Stimulated activated CD4-positive, alpha-beta T cell treated with anti-CD3 and anti-CD28 coated beads, Interleukin-12 subunit alpha, Interleukin-12 subunit beta, amount 100 ng/mL, for 48 hours (primary cell): Measurements from ENCODE around the gene TBC1D22B.
"Not testable (repeated sequence)": the region's sequence is repeated elsewhere in the genome, so short reads cannot be mapped to it uniquely, and the experiment has no call there.

Experiments used
- DNase-seq, 3 donors: peaks; one replicate each; pipeline ENCODE4 v3.0.0-alpha.2; 2020; ENCODE audit warnings: low read depth in 2 of 3, low spot score in 1 of 3

Gene TBC1D22B

DNA sequence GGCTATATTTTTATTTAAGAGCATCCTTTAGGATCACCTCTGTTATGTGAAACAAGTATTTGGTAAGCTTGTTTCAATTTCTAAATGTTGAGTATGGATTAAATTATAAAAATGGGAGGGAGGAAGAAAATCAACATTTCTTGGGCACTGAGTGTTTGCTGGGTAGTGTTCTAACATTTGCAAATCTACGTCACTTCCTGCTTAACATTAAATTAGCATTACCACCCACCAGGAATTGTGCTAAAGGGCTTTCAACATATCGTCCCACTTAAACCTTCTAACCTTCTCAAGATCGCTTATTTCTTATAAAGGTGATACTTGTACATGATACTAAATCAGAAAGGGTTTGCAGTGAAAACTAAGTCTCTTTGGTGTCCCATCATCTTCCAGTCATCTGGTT, 8.3 kb downstream of the TBC1D22B start:
- DNase-seq = no peak

DNA sequence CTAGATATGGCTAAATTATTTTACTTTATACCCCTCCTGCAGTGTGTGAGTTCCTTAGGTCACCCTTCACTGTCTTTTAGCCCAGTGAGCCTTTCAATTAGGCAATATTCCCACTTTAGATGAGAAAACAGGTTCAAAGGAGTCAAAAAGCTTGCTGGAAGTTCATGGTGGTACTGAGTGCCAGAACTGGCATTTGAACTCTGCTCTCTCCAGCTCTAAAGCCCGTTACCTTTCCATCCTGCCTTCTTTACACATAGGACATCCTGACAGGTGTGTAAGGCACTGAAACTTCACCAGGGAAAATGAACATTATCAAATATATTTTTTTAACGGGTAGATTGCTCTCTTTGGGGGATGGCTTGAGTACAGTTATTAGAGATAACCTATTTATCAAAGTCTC, 11.5 kb downstream of the TBC1D22B start:
- no peak for DNase-seq

DNA sequence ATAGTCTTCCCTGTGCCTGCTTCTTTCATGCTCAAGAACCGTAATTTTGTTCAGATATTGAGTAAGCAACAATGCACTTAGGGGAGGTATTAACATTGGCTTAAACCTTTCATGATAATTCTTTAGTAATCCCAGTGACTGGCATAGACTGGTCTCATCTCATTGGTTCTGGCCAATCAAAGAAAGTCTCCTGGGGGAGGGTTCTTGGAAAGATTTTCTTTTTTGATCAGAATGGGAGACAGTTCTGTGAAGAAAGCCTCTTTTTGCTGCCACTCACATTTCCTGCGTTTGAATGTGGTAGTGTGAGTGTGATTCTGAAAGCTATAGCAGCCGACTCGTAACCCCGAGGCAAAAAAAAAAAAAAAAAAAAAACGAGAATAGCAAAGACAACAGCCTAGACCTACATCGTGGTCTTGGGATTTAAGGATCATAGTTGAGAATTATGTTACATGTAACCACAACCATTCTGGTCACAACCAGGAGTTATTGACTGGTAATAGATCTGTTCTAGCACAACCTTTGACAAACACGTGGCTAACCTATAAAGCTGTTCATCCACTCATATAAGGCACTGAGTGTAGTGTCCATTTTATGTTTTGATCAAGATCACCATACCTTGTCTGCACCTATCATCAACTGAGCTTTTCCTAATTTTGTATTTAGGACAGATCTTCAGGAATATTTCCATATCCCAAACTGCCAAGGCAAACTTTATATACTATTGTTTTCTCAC, 15.4 kb downstream of the TBC1D22B start:
- DNase-seq = no peak

DNA sequence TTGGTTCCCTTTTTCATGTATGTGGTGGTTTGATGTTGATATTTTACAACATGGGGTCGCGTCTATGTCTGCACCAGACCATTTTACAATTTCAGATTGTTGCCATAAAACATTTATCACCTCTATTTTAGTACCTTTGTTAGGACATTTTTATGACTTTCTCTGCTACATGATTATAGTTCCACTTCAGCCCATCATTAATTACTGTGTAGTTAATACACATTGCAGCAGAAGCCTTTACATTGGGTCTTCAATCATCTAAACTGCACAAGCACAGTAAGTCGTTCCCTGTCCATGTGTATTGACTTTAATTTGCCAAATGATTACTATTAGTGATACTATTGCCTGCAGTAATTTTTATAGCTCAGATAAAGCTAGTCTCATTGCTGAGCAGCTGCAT, 16.1 kb downstream of the TBC1D22B start:
- no peak for DNase-seq

DNA sequence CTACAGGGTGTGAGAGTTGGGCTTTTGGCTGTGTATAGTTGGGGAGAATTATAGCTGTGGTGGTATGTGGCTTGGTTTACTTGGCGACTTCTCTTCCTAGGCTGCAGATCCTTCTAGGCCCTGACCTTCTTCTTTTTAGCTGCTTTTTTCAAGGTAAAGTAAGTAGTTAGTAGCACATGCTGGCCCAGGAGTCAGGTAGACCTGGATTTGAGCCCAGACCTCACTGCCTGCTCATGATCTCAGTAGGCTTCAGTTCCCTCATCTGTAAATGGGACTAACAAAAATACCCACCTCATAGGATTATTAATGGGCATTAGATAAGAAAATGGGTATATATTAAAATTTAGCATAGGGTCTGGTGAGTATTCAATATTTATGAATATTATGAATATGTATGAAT, 17.8 kb downstream of the TBC1D22B start:
- no peak for DNase-seq

DNA sequence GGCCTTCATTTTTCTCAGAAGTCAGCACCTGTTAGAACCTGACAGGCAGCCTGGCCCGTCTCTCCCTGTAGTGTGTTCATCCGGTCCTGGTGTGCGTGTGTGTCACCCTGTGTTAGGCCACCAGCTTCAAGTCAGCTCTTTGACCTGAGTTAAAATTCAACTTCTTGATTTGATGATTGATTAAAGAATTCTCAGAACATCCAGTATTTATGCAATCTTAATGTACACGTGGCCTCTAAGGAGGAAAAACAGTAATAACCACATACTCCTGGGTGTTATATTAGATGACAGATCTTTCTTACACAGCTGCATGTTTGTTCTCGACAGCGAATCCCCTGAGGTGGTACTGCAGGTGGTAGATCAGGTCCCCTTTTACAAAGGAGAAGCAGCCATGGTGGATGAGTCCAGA, 19.4 kb downstream of the TBC1D22B start:
- DNase-seq = no peak

DNA sequence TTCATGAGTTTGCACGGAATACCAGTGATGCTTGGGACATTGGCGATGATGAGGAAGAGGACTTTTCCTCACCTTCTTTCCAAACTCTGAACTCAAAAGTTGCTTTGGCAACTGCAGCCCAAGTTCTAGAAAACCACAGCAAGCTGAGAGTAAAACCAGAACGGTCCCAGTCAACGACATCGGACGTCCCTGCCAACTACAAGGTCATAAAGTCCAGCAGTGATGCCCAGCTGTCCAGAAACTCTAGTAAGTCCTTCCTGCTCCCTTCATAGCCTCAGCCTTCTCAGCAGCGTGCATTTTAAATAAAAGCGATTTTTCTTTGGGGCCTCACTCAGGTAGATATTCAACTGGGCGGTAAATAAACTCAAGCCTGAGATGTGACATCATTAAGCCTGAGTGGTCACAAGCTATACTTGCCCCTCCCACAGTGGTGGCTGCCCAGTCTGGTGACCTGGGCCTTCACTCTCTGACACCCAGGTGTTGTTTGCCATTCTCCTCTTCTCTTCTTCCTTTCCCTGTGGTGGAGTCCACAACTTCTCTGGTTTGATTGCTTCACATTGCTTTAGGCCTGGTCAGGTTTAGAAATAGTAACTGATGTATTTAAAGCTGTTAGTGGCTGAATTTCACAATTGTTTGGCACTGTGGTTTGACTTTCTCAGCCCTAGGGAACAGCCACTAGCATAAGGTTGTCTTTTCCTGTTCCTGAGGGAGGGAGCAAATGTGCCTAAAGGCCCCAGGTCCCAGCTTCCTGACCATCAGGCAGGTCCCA, 22.0 kb downstream of the TBC1D22B start:
- no peak for DNase-seq

DNA sequence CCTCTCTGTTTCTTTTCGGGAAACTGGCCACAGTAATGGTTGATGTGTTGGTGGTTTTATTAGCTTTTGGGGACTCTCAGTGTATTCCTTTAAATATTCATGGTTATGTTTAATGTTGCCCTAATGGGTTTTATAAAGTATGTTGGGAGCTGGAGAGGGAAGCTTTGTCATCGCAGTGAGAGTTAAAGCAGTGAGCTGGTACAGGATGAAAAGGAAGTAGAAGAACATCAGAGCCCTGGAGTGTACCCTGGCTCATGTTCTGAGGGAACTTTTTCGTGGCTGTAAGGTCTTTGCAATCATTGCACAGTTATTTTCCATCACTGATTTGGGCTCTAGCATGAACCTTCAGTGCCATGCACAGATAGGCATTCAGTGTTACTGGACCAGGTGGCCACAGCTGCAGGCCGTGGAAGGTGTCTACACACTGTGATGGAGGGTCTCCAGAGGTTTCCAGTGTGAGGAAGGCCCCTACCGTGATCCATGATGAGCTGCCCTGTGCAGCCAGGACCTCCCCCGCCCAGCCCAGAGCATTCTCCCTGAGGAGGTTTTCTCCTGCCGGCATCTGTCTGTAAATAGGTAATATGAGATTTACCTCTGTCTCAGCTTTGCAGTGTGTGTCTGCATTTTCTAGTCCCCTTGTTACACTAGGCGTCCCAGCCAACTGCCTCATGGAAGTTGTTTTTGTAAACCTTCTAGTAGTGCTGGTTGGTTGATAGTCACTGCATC, 22.8 kb downstream of the TBC1D22B start:
- DNase-seq = no peak

DNA sequence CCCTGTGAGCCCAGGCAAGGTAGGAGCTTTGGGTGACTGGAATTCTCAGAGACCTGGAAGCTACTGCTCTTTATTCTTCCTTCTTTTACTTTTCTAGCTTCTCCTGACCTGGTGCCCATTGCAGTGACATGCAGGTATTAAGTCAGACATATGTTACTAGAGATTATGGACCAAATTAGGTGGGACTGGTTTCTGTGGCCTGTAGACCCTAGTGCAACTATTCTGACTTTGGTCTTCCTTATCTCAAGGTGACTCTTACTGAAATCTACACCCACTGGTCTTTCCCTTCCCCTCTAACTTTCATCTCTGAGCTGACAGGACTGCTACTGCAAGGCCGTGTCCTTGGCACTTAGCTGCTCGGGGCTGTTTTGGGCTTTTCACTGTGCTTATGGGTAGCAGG, 24.8 kb downstream of the TBC1D22B start:
- no peak for DNase-seq

DNA sequence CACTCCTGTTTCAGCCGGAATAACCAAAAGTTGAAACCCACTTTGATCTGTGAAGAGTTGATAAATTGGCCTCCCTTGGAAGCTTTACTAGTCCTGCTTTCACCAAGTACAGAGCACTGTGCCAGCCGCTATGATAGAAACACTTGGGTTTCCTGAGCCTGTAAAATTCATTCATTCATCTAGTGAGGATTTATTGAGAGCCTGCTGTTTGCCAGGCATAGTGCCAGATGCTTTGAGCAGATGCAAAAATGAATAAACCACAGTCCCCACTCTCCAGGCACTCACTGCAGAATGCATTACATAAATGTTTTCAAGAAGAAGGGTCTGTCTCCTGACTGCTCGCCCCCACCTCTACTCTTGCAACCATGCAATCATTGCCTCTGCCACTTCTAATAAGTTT, 25.7 kb downstream of the TBC1D22B start:
- no peak for DNase-seq

DNA sequence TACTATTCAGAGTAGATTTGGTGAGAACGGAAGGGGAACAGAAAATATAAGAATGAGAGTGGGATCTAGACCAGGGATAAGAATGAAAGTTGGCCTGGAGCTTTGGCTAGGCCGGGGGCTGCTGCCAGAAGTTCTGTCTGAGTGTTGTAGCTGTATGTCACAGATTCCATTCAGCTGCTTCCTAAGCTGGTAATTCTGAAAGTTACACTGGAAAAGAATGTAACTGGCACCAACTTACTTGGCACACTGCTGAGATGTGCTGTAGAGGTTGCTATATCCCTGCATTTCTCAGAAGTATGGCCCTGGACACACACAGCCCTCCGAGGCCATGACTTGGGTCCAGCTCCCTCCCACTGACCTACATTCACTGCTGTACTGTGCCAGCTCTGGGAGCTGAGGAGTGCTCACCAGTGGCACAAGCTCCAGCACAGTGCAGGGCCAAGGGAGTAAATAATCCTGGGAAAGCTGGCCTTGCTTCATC, 26.1 kb downstream of the TBC1D22B start:
- DNase-seq = no peak

DNA sequence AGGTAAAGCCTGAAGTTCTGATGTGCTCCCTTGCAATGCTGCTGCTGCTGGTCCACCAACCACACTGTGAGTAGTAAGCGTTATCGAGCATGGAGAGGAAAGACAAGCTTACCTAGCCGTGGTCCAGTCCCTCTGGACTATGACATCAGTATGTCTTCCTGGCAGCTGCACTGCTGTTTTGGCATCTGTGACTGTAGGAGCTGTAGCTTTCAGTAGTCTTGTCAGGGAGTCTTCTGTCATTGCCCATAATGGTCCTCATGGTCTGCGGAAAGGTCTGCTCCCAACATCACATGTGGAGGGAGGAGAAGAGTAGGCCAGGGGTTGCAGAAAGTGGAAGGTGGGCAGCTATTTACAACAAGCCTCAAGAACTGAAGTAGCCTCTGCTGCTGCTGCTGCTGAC, 27.2 kb downstream of the TBC1D22B start:
- DNase-seq = no peak

DNA sequence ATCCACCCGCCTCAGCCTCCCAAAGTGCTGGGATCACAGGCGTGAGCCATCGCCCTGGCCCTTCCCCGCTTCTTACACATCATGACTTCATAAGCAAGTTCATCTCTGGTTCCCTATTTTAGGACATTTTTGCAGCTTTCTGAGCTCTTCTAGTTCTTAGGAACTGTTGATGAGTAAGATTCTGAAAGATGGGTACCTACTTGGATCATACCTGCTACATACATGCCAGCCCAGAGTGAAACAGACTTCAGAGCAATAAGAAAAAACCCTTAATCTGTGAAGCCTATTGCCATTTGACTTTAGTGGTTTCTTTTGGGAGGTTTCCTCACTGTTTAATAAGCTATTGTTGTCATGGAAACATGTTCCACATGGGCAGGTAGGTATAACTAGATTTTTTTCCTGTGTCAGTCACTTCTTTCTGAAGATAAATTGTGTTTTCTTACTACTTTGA, 28.3 kb downstream of the TBC1D22B start:
- peak in 1 of 3 donors; percentile 33 for DNase-seq

DNA sequence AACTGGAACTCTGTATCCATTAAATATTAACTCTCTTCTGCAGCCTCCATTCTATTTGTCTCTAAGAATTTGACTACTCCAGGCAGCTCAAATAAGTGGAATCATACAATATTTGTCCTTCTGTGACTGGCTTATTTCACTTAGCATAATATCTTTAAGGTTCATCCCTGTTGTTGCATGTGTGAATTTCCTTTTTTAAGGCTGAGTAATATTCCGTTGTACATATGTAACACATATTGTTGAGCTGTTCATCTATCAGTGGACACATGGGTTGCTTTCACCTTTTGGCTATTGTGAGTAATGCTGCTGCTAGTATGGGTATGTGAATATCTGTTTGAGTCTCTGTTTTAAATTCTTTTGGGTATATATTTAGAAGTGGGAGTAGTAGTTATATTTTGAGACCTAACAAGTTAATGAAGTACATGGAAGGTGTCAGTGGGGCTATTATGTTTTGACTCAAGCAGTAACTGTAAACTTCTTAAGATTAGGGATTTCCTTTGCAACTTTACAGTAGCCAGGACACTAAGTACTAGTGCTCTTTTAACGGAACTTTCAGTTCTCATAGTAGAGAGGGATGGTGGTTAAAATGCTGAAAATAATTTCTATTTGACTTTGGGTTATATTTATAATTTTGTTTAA, 30.1 kb downstream of the TBC1D22B start:
- DNase-seq = no peak

DNA sequence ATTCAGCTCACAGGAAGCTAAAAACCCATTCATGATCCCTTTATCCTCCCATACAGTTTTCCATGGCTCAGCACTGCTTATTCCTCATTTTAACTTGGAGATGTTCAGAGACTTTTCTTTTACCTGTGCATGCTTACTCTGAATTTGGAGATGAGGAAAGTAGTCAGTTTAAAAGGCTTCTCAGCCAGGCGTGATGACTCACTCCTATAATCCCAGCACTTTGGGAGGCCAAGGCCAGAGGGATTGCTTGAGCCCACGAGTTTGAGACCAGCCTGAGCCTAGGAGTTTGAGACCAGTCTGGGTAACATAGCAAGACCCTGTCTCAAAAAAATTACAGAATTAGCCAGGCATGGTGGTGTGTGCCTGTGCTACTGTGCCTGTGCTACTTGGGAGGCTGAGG, 30.7 kb downstream of the TBC1D22B start:
- DNase-seq = no peak

DNA sequence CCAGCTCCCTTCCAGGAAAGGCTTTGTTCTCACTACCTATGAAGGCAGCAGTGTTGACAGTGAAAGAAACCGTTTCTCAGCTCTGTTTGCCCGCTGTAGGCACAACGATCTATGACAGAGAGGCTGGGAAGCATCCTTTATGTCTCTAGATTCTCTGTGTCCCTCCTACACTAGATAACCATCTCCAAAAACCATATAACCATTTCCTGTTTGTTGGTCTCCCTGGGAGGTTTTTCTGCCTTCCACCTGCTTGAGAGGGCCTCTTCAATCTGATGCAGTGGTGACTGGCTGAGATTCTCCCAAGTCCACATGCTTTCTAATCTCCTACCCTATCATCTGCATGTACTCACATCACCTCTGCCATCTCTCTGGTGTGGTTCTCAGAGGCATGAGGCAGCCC, 32.4 kb downstream of the TBC1D22B start:
- peak in 2 of 3 donors; percentile 4 to 17 for DNase-seq

DNA sequence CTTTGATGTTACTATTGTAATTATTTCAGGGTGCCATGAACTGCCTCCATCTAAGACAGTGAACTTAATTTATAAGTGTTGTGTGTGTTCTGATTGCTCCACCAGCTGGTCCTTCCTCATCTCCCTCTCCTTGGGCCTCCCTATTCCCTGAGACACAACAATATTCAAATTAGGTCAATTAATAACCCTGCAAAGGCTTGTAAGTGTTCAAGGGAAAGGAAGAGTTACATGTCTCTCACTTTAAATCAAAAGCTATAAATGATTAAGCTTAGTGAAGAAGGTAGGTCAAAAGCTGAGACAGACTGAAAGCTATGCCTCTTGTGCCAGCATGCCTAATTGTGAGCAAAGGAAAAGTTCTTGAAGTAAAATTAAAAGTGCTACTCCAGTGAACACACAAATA, 35.9 kb downstream of the TBC1D22B start:
- no peak for DNase-seq

DNA sequence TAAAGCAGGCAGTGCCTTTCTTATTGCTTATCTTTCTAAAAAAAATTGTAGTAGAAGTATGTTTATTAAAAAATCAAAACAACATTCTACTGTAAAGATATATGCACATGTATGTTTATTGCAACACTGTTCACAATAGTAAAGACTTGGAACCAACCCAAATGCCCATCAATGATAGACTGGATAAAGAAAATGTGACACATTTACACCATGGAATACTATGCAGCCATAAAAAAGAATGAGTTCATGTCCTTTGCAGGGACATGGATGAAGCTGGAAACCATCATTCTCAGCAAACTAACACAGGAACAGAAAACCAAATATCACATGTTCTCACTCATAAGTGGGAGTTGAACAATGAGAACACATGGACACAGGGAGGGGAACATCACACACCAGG, 40.1 kb downstream of the TBC1D22B start:
- not testable (repeated sequence) for DNase-seq

DNA sequence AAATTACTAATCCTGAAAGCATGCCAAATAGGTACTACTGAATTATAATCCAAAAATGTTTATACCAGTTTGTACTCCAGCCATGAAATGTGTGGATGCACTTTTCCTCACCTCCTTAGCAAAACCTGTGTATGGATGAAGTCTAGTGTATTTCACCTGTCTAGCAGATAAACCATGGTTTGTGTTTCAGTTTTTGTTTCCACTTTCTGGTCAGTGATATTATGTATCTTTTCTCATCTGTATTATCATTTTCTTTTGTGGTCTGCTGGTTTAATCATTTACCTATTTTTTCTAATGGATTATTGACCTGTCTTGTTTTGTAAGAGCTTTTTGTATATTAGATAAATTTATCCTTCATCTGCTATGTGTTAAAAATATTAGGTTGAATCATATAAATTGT, 41.4 kb downstream of the TBC1D22B start:
- DNase-seq = no peak

DNA sequence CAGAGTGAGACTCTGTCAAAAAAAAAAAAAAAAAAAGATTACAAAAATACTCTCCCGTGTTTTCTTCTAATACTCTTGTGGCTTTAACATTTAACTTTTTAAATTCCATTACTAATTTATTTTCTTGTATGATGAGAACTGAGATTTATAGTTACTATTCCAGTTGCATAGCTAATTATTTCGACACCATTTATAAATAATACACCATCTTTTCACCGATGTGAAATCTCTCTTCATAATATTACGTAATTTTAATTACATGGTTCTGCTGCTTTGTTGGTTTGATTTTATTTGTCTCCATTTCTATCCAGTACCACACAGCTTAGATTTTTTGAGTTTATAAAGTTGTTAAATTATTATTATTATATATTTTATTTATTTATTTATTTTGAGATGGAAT, 42.4 kb downstream of the TBC1D22B start:
- DNase-seq = no peak

DNA sequence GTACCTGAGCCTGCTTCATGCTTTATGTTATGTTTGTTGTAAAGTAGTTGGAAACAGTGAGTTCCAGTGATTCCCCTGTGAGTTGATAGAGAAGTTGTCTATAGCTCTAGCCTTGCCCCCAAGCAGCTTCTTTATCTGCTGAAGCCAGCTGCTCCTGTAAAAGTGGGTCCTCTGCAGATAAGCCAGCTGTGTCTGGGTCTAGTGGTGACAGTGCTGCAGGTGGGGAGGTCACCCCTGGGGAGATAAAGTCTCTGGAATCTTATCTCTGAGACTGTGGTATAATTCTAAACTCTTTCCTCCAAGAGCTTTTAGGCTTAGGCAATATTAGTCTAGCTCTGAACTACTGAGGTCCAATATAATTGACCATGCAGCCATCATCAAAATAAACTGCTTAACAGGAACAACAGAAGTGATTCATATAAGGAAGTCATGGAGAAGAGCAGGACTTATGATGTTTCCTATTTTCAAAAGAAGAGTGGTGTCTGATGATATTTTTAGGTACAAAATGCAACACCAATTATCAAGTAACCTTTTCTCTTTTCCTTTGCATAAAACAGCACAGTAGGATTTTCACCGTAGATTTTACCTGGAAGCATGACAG, 44.6 kb downstream of the TBC1D22B start:
- no peak for DNase-seq
